ENCODE measurements around the gene ACKR2. TPM values are rescaled to one million over a fixed set of nuclear protein-coding genes. Genes with fewer than 3 reads are reported as not detected.

Gene ACKR2
- total and polyA plus RNA-seq, 2 of the 13 experiments (the other 11 are each of a cell fraction or from before 2014, with no cell fraction given), result 1.1 to 1.9 TPM

DNA sequence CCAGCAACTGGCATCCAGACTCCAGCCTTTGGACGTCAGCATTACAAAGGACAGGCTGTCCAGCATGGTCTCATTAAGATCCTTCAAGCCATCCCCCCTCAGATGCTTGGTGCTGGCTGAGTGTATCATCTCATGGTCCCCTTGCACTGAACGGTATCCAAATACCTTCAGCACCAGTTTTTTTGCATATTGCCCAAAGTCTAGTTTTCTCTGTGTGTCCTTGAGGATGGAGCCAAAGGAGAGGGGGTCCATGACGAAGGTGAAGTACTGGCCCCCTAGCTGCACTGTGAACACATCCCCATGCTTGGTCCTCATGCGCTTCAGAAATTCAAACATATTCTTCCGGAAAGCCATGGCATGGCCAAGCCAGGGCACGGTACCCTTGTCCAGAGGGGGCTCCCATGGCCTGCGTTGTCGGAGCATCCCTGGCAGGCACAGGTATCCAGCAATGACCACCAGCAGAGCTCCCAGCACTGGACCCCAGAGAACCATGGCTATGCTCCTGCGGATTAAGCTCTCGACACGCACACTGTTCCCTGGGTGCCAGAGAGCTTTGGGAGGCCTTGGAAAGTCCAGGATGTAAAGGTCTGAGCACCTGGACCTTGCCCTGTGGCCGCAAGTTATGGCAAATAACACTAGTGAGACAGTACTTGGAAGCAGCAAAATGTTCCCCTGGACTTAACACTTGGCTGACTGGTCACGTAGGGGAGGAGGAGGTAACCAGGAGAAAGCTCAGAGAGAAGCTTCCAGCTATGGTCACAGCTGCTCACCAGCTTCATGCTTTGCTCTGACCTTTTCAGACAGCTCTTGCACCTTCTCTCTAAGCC, 66.3 kb downstream of the ACKR2 start, which contains the start of gene CYP8B1 (continued):
- TF ChIP-seq SRSF9 (IDR thresholded peaks at IDR 0.05; ENCODE audit: borderline replicate concordance, insufficient read depth, low read depth, low read length, poor library complexity, severe bottlenecking) (no peak), IRF2 (CRISPR knock-in tag; IDR thresholded peaks at IDR 0.05) (peak; percentile 74; the same call in 1 of the 2 replicates), ZNF772 (CRISPR knock-in tag; IDR thresholded peaks at IDR 0.05) (peak; percentile 92), NCOR1 (IDR thresholded peaks at IDR 0.05; ENCODE audit: borderline replicate concordance, low read length) (peak; percentile 38; the same call in 1 of the 2 replicates), ZNF577 (CRISPR knock-in tag; IDR thresholded peaks at IDR 0.05; ENCODE audit: borderline replicate concordance, low read depth) (no peak), SATB2 (CRISPR knock-in tag; IDR thresholded peaks at IDR 0.05) (0 out of 2 replicates have a peak, but pooled peaks have one; percentile 30), ISL2 (CRISPR knock-in tag; IDR thresholded peaks at IDR 0.05) (peak; percentile 63), ZNF616 (CRISPR knock-in tag; IDR thresholded peaks at IDR 0.05; ENCODE audit: low read depth) (no peak), ZNF589 (CRISPR knock-in tag; conservative IDR thresholded peaks at IDR 0.05) (no peak), HDAC2 (CRISPR knock-in tag; IDR thresholded peaks at IDR 0.05) (peak; percentile 95), ZNF773 (CRISPR knock-in tag; IDR thresholded peaks at IDR 0.05; ENCODE audit: borderline replicate concordance) (no peak), GFI1 (CRISPR knock-in tag; IDR thresholded peaks at IDR 0.05; ENCODE audit: borderline replicate concordance) (peak; percentile 77)
- TF ChIP-seq, protein P1, sequence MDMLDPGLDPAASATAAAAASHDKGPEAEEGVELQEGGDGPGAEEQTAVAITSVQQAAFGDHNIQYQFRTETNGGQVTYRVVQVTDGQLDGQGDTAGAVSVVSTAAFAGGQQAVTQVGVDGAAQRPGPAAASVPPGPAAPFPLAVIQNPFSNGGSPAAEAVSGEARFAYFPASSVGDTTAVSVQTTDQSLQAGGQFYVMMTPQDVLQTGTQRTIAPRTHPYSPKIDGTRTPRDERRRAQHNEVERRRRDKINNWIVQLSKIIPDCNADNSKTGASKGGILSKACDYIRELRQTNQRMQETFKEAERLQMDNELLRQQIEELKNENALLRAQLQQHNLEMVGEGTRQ (IDR thresholded peaks at IDR 0.05; ENCODE audit: low read depth, low read length), result no peak
- TF ChIP-seq, protein P1 (CRISPR knock-in tag; IDR thresholded peaks at IDR 0.05; ENCODE audit: borderline replicate concordance), result peak; percentile 18; the same call in 1 of the 2 replicates
- TF ChIP-seq, protein P2, sequence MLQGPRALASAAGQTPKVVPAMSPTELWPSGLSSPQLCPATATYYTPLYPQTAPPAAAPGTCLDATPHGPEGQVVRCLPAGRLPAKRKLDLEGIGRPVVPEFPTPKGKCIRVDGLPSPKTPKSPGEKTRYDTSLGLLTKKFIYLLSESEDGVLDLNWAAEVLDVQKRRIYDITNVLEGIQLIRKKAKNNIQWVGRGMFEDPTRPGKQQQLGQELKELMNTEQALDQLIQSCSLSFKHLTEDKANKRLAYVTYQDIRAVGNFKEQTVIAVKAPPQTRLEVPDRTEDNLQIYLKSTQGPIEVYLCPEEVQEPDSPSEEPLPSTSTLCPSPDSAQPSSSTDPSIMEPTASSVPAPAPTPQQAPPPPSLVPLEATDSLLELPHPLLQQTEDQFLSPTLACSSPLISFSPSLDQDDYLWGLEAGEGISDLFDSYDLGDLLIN (CRISPR knock-in tag; IDR thresholded peaks at IDR 0.05; ENCODE audit: borderline replicate concordance), result no peak
- TF ChIP-seq, protein P3, sequence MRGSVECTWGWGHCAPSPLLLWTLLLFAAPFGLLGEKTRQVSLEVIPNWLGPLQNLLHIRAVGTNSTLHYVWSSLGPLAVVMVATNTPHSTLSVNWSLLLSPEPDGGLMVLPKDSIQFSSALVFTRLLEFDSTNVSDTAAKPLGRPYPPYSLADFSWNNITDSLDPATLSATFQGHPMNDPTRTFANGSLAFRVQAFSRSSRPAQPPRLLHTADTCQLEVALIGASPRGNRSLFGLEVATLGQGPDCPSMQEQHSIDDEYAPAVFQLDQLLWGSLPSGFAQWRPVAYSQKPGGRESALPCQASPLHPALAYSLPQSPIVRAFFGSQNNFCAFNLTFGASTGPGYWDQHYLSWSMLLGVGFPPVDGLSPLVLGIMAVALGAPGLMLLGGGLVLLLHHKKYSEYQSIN (CRISPR knock-in tag; IDR thresholded peaks at IDR 0.05; ENCODE audit: borderline replicate concordance), result no peak
- TF ChIP-seq, protein P4, sequence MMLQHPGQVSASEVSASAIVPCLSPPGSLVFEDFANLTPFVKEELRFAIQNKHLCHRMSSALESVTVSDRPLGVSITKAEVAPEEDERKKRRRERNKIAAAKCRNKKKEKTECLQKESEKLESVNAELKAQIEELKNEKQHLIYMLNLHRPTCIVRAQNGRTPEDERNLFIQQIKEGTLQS (CRISPR knock-in tag; IDR thresholded peaks at IDR 0.05), result no peak
- TF ChIP-seq, protein P5, sequence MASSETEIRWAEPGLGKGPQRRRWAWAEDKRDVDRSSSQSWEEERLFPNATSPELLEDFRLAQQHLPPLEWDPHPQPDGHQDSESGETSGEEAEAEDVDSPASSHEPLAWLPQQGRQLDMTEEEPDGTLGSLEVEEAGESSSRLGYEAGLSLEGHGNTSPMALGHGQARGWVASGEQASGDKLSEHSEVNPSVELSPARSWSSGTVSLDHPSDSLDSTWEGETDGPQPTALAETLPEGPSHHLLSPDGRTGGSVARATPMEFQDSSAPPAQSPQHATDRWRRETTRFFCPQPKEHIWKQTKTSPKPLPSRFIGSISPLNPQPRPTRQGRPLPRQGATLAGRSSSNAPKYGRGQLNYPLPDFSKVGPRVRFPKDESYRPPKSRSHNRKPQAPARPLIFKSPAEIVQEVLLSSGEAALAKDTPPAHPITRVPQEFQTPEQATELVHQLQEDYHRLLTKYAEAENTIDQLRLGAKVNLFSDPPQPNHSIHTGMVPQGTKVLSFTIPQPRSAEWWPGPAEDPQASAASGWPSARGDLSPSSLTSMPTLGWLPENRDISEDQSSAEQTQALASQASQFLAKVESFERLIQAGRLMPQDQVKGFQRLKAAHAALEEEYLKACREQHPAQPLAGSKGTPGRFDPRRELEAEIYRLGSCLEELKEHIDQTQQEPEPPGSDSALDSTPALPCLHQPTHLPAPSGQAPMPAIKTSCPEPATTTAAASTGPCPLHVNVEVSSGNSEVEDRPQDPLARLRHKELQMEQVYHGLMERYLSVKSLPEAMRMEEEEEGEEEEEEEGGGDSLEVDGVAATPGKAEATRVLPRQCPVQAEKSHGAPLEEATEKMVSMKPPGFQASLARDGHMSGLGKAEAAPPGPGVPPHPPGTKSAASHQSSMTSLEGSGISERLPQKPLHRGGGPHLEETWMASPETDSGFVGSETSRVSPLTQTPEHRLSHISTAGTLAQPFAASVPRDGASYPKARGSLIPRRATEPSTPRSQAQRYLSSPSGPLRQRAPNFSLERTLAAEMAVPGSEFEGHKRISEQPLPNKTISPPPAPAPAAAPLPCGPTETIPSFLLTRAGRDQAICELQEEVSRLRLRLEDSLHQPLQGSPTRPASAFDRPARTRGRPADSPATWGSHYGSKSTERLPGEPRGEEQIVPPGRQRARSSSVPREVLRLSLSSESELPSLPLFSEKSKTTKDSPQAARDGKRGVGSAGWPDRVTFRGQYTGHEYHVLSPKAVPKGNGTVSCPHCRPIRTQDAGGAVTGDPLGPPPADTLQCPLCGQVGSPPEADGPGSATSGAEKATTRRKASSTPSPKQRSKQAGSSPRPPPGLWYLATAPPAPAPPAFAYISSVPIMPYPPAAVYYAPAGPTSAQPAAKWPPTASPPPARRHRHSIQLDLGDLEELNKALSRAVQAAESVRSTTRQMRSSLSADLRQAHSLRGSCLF (CRISPR knock-in tag; IDR thresholded peaks at IDR 0.05; ENCODE audit: borderline replicate concordance), result no peak
